A549 treated with DMSO at 1 μM for 4 hours (cell line): ENCODE measurements around the gene CHRND. TPM values are rescaled to one million over a fixed set of nuclear protein-coding genes. Genes with fewer than 3 reads are reported as not detected.

Experiments used
- total RNA-seq: library from RNA; stranded (reverse); fragments of 200-300 nt; extraction: Qiagen RNA extraction; gene quantifications from 5 replicates; pipeline ENCODE4 v1.2.3, GENCODE V29; 2022; ENCODE audit warnings: low read depth

CHRND gene
- total RNA-seq, result not detected in 5 replicates

GRCh38 chr2:232525791-232526371 is at the start of gene CHRND:
Gene CHRND (plus strand): TSS chr2:232526160. CDS start chr2:232526216, 56 bp downstream.

GRCh38 chr2:232487385-232488096 is 38.4 kb upstream of the CHRND start, which contains the start of gene ECEL1:
Gene ECEL1 (minus strand): TSS chr2:232487834. CDS start chr2:232486653, 1,181 bp downstream.

GRCh38 chr2:232519581-232520438 is 6.2 kb upstream of the CHRND start, which contains the start of gene PRSS56:
Gene PRSS56 (plus strand): TSS chr2:232520388. CDS start chr2:232520599, 211 bp downstream.

GRCh38 chr2:232539298-232540231 is 13.6 kb downstream of the CHRND start, which contains the start of gene CHRNG:
Gene CHRNG (plus strand): TSS chr2:232539692. CDS start chr2:232539748, 56 bp downstream.

GRCh38 chr2:232550354-232551249 is 24.6 kb downstream of the CHRND start, which contains the start of the genes EIF4E2 and TIGD1:
Gene EIF4E2 (plus strand): TSS chr2:232550689. CDS start chr2:232550725, 36 bp downstream.
Gene TIGD1 (minus strand): TSS chr2:232550557. CDS start chr2:232549882, 675 bp downstream.

Other genes starting within 250 kb of the CHRND start
- 0.20 to 0.50 TPM (median 0.30 TPM) in 5 replicates for gene ALPP, start 147.4 kb upstream of the CHRND start, total RNA-seq
- 0.07 to 0.15 TPM (median 0.13 TPM) in 4 of 5 replicates, not detected in the other for gene ALPG, start 119.3 kb upstream of the CHRND start, total RNA-seq
- 0.02 TPM in 1 of 5 replicates, not detected in the others for gene ALPI, start 70.0 kb upstream of the CHRND start, total RNA-seq
- 0.14 to 0.30 TPM (median 0.17 TPM) in 4 of 5 replicates, not detected in the other for gene ECEL1, start 38.3 kb upstream of the CHRND start, total RNA-seq
- gene PRSS56, start 5.8 kb upstream of the CHRND start, total RNA-seq, result 0.09 to 0.16 TPM (median 0.12 TPM) in 4 of 5 replicates, not detected in the other
- gene CHRNG, start 13.5 kb downstream of the CHRND start, total RNA-seq, result not detected in 5 replicates
- gene TIGD1, start 24.4 kb downstream of the CHRND start, total RNA-seq, result 4.7 to 5.9 TPM (median 5.4 TPM) in 5 replicates
- gene EIF4E2, start 24.5 kb downstream of the CHRND start, total RNA-seq, result 87.5 to 162 TPM (median 92.1 TPM) in 5 replicates
- 1.6 to 2.6 TPM (median 1.9 TPM) in 5 replicates for gene EFHD1, start 107.4 kb downstream of the CHRND start, total RNA-seq
- gene GIGYF2, start 171.2 kb downstream of the CHRND start, total RNA-seq, result 26.3 to 33.8 TPM (median 30.5 TPM) in 5 replicates